Loucy (cell line): ENCODE measurements around the gene GDA.

Experiments
- H2AFZ ChIP-seq: fragments of 200-600 bp; sonication (generic); 2 replicates; pipeline ENCODE4 v1.6.0; 2016; ENCODE audit warnings: antibody characterized with exemption, mild to moderate bottlenecking, low read length, moderate library complexity
- H3F3A ChIP-seq: fragments of 200-600 bp; 2 replicates; pipeline ENCODE4 v1.6.0; 2016; ENCODE audit warnings: antibody characterized with exemption, low read depth, mild to moderate bottlenecking
- H3K27me3 ChIP-seq: fragments of 200-600 bp; sonication (generic); 2 replicates; pipeline ENCODE4 v1.6.1; 2014; ENCODE audit warnings: low read length, mild to moderate bottlenecking; ENCODE audit not compliant: insufficient read depth, poor library complexity, severe bottlenecking
- H3K36me3 ChIP-seq: fragments of 200-600 bp; sonication (generic); 2 replicates; pipeline ENCODE4 v1.6.1; 2016; ENCODE audit warnings: low read length; ENCODE audit not compliant: insufficient read depth
- H3K4me1 ChIP-seq: fragments of 200-600 bp; sonication (generic); 2 replicates; pipeline ENCODE4 v1.5.1; 2014; ENCODE audit warnings: low read length, mild to moderate bottlenecking; ENCODE audit not compliant: insufficient read depth, poor library complexity, severe bottlenecking
- H3K4me2 ChIP-seq: fragments of 200-600 bp; sonication (generic); 2 replicates; pipeline ENCODE4 v1.6.0; 2014; ENCODE audit warnings: antibody characterized with exemption, low read length, low read depth, mild to moderate bottlenecking; ENCODE audit not compliant: poor library complexity, severe bottlenecking
- H3K4me3 ChIP-seq: fragments of 200-600 bp; sonication (generic); 2 replicates; pipeline ENCODE4 v1.5.1; 2014; ENCODE audit warnings: low read length, mild to moderate bottlenecking, mixed read lengths; ENCODE audit not compliant: poor library complexity, severe bottlenecking
- H3K79me2 ChIP-seq: fragments of 200-600 bp; sonication (generic); 2 replicates; pipeline ENCODE4 v1.6.1; 2014; ENCODE audit warnings: low read length; ENCODE audit not compliant: insufficient read depth
- H3K9ac ChIP-seq: fragments of 200-600 bp; sonication (generic); 2 replicates; pipeline ENCODE4 v1.6.0; 2014; ENCODE audit warnings: mild to moderate bottlenecking, low read depth, low read length, moderate library complexity; ENCODE audit not compliant: poor library complexity, severe bottlenecking
- H3K9me2 ChIP-seq: fragments of 200-600 bp; sonication (generic); replicated peaks from 2 replicates; pipeline ENCODE4 v1.6.1; 2016; ENCODE audit warnings: low read depth, low read length, mixed read lengths
- H3K9me3 ChIP-seq: fragments of 200-600 bp; sonication (generic); 2 replicates; pipeline ENCODE4 v1.6.1; 2014; ENCODE audit warnings: mild to moderate bottlenecking, antibody characterized with exemption, low read length, low read depth; ENCODE audit not compliant: insufficient read depth
- H4K20me1 ChIP-seq: fragments of 200-600 bp; sonication (generic); 2 replicates; pipeline ENCODE4 v1.6.0; 2014; ENCODE audit warnings: antibody characterized with exemption, low read length, mild to moderate bottlenecking; ENCODE audit not compliant: insufficient read depth, poor library complexity, severe bottlenecking
- CTCF ChIP-seq: fragments of 200-600 bp; sonication (generic); conservative IDR thresholded peaks from 2 replicates; pipeline ENCODE4 v1.5.1; 2014; ENCODE audit warnings: mild to moderate bottlenecking, antibody characterized with exemption, low read length
- EZH2phosphoT487 ChIP-seq: fragments of 200-600 bp; IDR thresholded peaks from 2 replicates; pipeline ENCODE4 v1.6.1; 2018; ENCODE audit warnings: antibody characterized with exemption, mild to moderate bottlenecking, moderate library complexity, borderline replicate concordance

GDA gene

DNA sequence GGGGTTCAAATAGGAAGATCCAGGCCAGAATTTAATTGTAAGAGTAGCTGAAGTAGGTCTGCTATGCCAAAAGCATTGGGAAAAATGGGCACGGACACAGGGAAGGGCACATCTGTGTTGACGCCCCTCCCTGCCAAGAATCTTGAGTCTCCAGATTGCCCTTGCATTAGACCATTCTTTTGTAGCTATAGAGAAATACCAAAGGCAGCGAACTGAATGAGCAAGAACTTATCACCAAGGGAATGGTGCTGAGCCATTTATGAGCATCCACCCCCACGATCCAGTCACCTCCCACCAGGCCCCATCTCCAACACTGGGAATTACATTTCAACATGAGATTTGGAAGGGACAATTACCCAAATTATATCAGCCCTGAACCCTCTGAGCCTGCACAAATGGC is 18.0 kb upstream of the GDA start:
- no peaks in the 10 kb centered on the region for H3K9me2 ChIP-seq
- no peak overlapping the region for H3K9ac ChIP-seq
- no peaks in the 10 kb centered on the region for H3K9me3 ChIP-seq
- no peaks in the 10 kb centered on the region for H3K27me3 ChIP-seq
- no peak for TF ChIP-seq CTCF
- no peak for TF ChIP-seq EZH2phosphoT487
- no peak overlapping the region for H3K4me2 ChIP-seq
- H3K4me1 ChIP-seq = no peaks in the 10 kb centered on the region
- no peaks in the 10 kb centered on the region for H3K79me2 ChIP-seq
- no peak overlapping the region for H2AFZ ChIP-seq
- H4K20me1 ChIP-seq = no peaks in the 10 kb centered on the region
- no peaks in the 10 kb centered on the region for H3K36me3 ChIP-seq
- no peaks in the 10 kb centered on the region for H3F3A ChIP-seq
- H3K4me3 ChIP-seq = no peak overlapping the region

- Histone ChIP-seq H3K9ac (no peak overlapping the region), H3K79me2 (no peaks in the 10 kb centered on the region), H2AFZ (no peak overlapping the region), H3K27me3 (no peaks in the 10 kb centered on the region), H3K9me3 (no peaks in the 10 kb centered on the region), H3K36me3 (no peaks in the 10 kb centered on the region), H3K9me2 (no peaks in the 10 kb centered on the region), H3K4me2 (no peak overlapping the region), H3F3A (no peaks in the 10 kb centered on the region), H3K4me3 (no peak overlapping the region), H4K20me1 (no peaks in the 10 kb centered on the region), H3K4me1 (no peaks in the 10 kb centered on the region)
- TF ChIP-seq CTCF = no peak
- no peak for TF ChIP-seq EZH2phosphoT487
Measured at GRCh38 chr9:72132052-72132451, 17.2 kb upstream of the GDA start.

- no peak overlapping the region for H3K4me3 ChIP-seq
- no peaks in the 10 kb centered on the region for H3F3A ChIP-seq
- no peaks in the 10 kb centered on the region for H3K4me1 ChIP-seq
- no peak overlapping the region for H3K9ac ChIP-seq
- H3K9me2 ChIP-seq = no peaks in the 10 kb centered on the region
- H3K4me2 ChIP-seq = no peak overlapping the region
- H3K27me3 ChIP-seq = no peaks in the 10 kb centered on the region
- no peaks in the 10 kb centered on the region for H3K9me3 ChIP-seq
- TF ChIP-seq EZH2phosphoT487 (no peak), CTCF (no peak)
- H3K79me2 ChIP-seq = no peaks in the 10 kb centered on the region
- H3K36me3 ChIP-seq = no peaks in the 10 kb centered on the region
- no peak overlapping the region for H2AFZ ChIP-seq
- H4K20me1 ChIP-seq = no peaks in the 10 kb centered on the region
Measured at GRCh38 chr9:72133365-72134035, 15.7 kb upstream of the GDA start.
